GM23248 (cell line): ENCODE data around the gene FRY.

Source experiments
- EZH2 ChIP-seq: fragments of 200-600 bp; sonication (generic); IDR thresholded peaks from 2 replicates; pipeline ENCODE4 v1.6.1; 2018; ENCODE audit warnings: antibody characterized with exemption, mild to moderate bottlenecking; ENCODE audit not compliant: insufficient read depth, poor library complexity, severe bottlenecking
- EZH2phosphoT487 ChIP-seq: fragments of 200-600 bp; sonication (generic); IDR thresholded peaks from 2 replicates; pipeline ENCODE4 v1.6.1; 2018; ENCODE audit warnings: antibody characterized with exemption, moderate library complexity, mild to moderate bottlenecking, low read depth; ENCODE audit not compliant: insufficient read depth

GRCh38 chr13:32134241-32135055 lies 102.9 kb downstream of the FRY start:
- TF ChIP-seq EZH2phosphoT487 = no peak
- no peak for TF ChIP-seq EZH2
